ENCODE measurements around the gene THBS4.

THBS4 gene

DNA sequence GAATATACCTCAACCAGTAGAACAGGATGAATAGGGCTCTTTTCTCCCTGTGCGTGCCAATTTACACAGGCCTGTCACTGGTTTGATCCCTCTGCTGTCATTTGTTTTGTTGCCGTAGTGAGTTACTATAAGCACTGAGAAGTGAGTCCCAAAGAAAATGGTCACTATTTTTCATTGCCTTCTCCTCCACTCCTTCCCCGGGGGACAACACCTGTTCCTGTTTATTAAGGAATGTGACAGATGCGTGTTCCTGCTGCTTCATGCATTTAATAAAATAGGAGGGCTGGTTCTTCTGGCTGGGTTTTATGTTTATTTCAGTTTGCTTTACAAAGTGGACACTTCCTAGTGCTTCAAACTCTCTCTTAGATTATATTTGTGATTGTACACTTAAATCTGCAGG is 6.4 kb downstream of the THBS4 start:
- no peak for DNase-seq (ENCODE audit: low read depth)
- TF ChIP-seq, protein P1, sequence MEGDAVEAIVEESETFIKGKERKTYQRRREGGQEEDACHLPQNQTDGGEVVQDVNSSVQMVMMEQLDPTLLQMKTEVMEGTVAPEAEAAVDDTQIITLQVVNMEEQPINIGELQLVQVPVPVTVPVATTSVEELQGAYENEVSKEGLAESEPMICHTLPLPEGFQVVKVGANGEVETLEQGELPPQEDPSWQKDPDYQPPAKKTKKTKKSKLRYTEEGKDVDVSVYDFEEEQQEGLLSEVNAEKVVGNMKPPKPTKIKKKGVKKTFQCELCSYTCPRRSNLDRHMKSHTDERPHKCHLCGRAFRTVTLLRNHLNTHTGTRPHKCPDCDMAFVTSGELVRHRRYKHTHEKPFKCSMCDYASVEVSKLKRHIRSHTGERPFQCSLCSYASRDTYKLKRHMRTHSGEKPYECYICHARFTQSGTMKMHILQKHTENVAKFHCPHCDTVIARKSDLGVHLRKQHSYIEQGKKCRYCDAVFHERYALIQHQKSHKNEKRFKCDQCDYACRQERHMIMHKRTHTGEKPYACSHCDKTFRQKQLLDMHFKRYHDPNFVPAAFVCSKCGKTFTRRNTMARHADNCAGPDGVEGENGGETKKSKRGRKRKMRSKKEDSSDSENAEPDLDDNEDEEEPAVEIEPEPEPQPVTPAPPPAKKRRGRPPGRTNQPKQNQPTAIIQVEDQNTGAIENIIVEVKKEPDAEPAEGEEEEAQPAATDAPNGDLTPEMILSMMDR (conservative IDR thresholded peaks at IDR 0.05; ENCODE audit: control insufficient read depth, insufficient read depth, low read depth, low read length), result no peak
- no peak overlapping the region for H3K4me3 ChIP-seq (ENCODE audit: control insufficient read depth, low read depth, low read length)

DNA sequence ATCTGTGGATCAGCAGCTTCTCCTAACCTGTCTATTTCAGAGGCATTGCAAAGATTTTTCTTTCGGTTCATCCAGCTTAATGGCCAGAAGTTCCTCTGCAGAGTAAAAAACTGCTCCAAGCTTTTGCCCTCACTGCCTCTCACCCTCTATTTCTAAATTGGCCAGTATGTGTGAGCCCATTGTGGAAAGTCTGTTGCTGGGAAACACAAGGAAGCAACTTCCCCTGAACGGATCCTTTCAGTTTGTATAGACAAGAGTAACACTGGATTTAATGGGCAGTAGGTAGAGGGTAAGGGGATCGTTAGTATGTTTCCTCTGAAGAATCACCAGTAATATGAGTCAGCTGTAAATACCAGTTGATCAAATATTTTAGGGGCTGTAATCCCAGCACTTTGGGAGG is 7.2 kb downstream of the THBS4 start:
- TF ChIP-seq, protein P1 (conservative IDR thresholded peaks at IDR 0.05; ENCODE audit: control insufficient read depth, insufficient read depth, low read depth, low read length), result no peak
- no peak for DNase-seq (ENCODE audit: low read depth)
- H3K4me3 ChIP-seq (ENCODE audit: control insufficient read depth, low read depth, low read length), result no peak overlapping the region

DNA sequence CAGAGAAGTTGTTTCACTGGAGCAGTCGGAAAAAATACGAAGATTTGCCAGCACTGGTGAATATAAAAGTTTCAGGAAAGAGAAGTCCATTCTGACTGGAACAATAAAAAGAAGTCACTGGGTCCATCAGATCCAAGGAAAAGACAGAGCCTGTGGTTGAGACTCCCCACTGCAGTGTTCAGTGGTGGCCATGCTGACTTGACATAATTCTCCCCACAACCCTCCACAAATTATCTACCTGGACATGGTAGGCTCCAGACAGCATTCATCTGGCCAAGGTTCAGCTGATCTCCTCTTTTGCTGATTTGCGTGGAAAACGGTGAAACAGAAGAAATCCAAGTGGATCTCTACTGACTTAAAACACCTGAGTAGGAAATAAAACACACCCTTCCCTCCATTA is 8.0 kb downstream of the THBS4 start:
- DNase-seq (ENCODE audit: low read depth), result no peak
- TF ChIP-seq, protein P1 (conservative IDR thresholded peaks at IDR 0.05; ENCODE audit: control insufficient read depth, insufficient read depth, low read depth, low read length), result no peak
- H3K4me3 ChIP-seq (ENCODE audit: control insufficient read depth, low read depth, low read length), result no peak overlapping the region

DNA sequence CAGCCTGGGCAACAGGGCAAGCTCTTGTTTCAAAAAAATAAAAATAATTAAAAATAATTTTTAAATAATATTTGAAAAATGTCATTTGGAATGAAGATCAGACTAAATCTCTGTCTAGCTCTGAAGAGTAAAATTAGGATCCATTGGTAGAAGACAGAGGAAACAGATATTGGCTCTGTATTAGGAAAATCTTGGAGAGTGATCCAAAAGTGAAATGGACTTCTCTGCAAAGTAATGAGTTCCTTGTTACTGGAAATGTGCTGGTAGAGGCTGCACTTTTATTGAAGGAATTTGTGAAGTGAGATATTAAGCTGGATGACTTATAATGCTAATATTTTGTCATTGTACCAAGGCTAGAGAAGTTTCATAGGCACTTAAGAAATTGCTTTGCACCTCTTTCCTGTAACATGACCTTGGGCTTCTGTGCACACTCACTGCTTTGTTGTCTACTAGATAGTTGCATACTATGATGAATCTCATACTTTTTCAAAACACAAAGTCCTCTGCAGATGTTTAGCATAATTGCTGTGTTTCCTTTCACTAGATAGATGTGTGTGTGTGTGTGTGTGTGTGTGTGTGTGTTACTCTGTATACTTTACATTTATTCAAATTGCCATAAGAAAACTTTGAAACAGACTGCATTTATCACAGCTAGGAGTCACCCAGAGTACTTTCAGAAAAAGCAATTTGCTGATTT is 13.1 kb downstream of the THBS4 start:
- no peak for DNase-seq (ENCODE audit: low read depth)
- TF ChIP-seq, protein P1 (conservative IDR thresholded peaks at IDR 0.05; ENCODE audit: control insufficient read depth, insufficient read depth, low read depth, low read length), result no peak
- no peak overlapping the region for H3K4me3 ChIP-seq (ENCODE audit: control insufficient read depth, low read depth, low read length)

DNA sequence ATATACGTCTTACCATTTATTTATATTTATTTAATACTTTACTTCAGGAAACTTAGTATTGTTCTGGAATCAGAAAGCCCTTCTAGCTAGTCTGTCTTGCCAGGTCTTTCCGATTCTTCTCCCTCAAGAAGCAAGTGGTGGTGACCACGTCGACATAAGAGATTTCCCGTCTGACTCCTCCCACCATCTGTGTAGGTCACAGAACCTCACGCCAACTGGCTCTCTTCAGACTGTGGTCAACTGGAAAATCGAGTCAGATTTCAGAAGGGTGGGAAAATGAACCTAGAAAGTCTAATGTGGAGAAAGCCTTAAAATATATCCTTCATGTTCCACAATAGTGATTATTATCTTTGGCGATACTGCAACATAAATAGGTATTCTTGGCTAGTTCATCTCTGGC is 17.3 kb downstream of the THBS4 start:
- TF ChIP-seq, protein P1 (conservative IDR thresholded peaks at IDR 0.05; ENCODE audit: control insufficient read depth, insufficient read depth, low read depth, low read length), result no peak
- no peak overlapping the region for H3K4me3 ChIP-seq (ENCODE audit: control insufficient read depth, low read depth, low read length)
- no peak for DNase-seq (ENCODE audit: low read depth)

DNA sequence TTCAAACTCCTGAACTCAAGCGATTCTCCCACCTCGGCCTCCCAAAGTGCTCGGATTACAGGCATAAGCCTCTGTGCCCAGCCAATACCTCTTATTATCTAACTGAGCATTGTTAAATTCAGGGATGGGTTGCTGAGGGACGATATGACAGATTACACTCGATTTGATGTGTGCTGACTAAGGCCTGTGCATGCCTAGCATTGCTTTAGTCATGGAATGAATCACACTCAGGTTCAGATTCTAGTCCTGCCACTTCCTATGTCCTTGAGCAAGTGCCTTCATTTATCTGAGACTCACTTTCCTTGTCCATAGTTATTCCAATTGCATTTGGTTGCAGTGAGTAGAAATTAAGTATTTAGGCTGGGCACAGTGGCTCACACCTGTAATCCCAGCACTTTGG is 19.5 kb downstream of the THBS4 start:
- TF ChIP-seq, protein P1 (conservative IDR thresholded peaks at IDR 0.05; ENCODE audit: control insufficient read depth, insufficient read depth, low read depth, low read length), result no peak
- H3K4me3 ChIP-seq (ENCODE audit: control insufficient read depth, low read depth, low read length), result no peak overlapping the region
- DNase-seq (ENCODE audit: low read depth), result no peak

Measured in fibroblast of mammary gland (primary cell).